Effector memory CD4-positive, alpha-beta T cell (primary cell): ENCODE measurements around the gene UCHL3.
"Not testable (repeated sequence)": the region's sequence is repeated elsewhere in the genome, so short reads cannot be mapped to it uniquely, and the experiment has no call there.

ENCODE experiments used
- DNase-seq, 3 donors: peaks; one replicate each; pipeline ENCODE4 v3.0.0-alpha.2; 2020
- H3K27ac ChIP-seq: 2 replicates; pipeline ENCODE4 v1.7.0; 2013; ENCODE audit warnings: mild to moderate bottlenecking, low read length, moderate library complexity; ENCODE audit not compliant: insufficient read depth, poor library complexity, severe bottlenecking
- H3K27me3 ChIP-seq: replicated peaks from 2 replicates; pipeline ENCODE4 v1.7.0; 2013; ENCODE audit warnings: mild to moderate bottlenecking, low read length; ENCODE audit not compliant: insufficient read depth, control insufficient read depth, poor library complexity, severe bottlenecking
- H3K36me3 ChIP-seq: 2 replicates; pipeline ENCODE4 v1.7.0; 2013; ENCODE audit warnings: mild to moderate bottlenecking, low read length, moderate library complexity; ENCODE audit not compliant: control insufficient read depth, insufficient read depth
- H3K4me1 ChIP-seq: 2 replicates; pipeline ENCODE4 v1.7.0; 2013; ENCODE audit warnings: low read length, mild to moderate bottlenecking; ENCODE audit not compliant: control insufficient read depth, insufficient read depth, poor library complexity, severe bottlenecking
- H3K4me3 ChIP-seq: 2 replicates; pipeline ENCODE4 v1.7.0; 2013; ENCODE audit warnings: low read length, low read depth, mild to moderate bottlenecking; ENCODE audit not compliant: insufficient read depth, poor library complexity, severe bottlenecking
- H3K9me3 ChIP-seq: 2 replicates; pipeline ENCODE4 v1.7.0; 2013; ENCODE audit warnings: mild to moderate bottlenecking, low read length, moderate library complexity; ENCODE audit not compliant: control insufficient read depth

The UCHL3 gene

GRCh38 chr13:75518439-75519088 is 31.0 kb upstream of the UCHL3 start:
- DNase-seq = no peak
- Histone ChIP-seq H3K4me3 (no peak overlapping the region), H3K36me3 (no peaks in the 10 kb centered on the region), H3K27ac (no peak overlapping the region), H3K27me3 (no peaks in the 10 kb centered on the region), H3K9me3 (no peaks in the 10 kb centered on the region), H3K4me1 (no peaks in the 10 kb centered on the region)

DNA sequence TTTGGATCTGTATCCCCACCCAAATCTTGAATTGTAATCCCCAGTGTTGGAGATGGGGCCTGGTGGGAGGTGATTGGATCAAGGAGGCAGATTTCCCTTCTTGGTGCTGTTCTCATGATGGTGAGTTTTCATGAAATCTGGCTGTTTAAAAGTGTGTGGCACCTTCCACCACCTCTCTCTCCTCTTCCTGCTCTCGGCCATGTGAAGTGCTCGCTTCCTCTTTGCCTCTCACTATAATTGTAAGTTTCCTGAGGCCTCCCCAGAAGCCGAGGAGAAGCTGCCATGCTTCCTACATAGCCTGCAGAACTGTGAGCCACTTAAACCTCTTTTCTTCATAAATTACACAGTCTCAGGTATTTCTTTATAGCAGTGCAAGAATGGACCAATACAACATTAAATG is 27.6 kb upstream of the UCHL3 start:
- Histone ChIP-seq H3K27ac (no peak overlapping the region), H3K36me3 (peaks cover 13% of the 10 kb centered on the region), H3K4me1 (no peaks in the 10 kb centered on the region), H3K9me3 (no peaks in the 10 kb centered on the region), H3K4me3 (no peak overlapping the region), H3K27me3 (no peaks in the 10 kb centered on the region)
- no peak for DNase-seq

DNA sequence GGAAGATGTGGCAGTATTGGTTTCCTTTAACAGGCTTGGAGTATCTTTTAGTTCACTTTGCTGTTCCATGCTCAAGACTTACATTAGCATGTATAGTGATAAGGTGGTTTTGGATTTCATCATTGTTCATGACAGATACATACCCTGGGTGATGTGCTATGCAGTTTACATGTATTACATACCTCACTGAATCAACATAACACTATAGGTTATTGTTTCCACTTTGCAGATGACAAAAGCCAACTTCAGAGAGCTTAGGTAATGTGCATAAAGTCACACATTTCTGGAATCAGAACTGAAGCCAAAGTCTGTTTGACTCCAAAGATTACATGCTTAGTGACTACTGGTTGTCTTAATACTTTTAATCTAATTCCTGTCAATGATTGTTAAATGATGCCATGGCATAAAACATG is 19.0 kb upstream of the UCHL3 start:
- Histone ChIP-seq H3K27me3 (no peaks in the 10 kb centered on the region), H3K27ac (no peak overlapping the region), H3K4me1 (no peaks in the 10 kb centered on the region), H3K4me3 (no peak overlapping the region), H3K36me3 (peaks cover 10% of the 10 kb centered on the region), H3K9me3 (no peaks in the 10 kb centered on the region)
- no peak for DNase-seq

- Histone ChIP-seq H3K27me3 (no peaks in the 10 kb centered on the region), H3K4me1 (peaks cover 19% of the 10 kb centered on the region), H3K36me3 (no peaks in the 10 kb centered on the region), H3K4me3 (no peak overlapping the region), H3K27ac (no peak overlapping the region), H3K9me3 (no peaks in the 10 kb centered on the region)
- DNase-seq = no peak
Measured at GRCh38 chr13:75533861-75534260, 15.7 kb upstream of the UCHL3 start.

DNA sequence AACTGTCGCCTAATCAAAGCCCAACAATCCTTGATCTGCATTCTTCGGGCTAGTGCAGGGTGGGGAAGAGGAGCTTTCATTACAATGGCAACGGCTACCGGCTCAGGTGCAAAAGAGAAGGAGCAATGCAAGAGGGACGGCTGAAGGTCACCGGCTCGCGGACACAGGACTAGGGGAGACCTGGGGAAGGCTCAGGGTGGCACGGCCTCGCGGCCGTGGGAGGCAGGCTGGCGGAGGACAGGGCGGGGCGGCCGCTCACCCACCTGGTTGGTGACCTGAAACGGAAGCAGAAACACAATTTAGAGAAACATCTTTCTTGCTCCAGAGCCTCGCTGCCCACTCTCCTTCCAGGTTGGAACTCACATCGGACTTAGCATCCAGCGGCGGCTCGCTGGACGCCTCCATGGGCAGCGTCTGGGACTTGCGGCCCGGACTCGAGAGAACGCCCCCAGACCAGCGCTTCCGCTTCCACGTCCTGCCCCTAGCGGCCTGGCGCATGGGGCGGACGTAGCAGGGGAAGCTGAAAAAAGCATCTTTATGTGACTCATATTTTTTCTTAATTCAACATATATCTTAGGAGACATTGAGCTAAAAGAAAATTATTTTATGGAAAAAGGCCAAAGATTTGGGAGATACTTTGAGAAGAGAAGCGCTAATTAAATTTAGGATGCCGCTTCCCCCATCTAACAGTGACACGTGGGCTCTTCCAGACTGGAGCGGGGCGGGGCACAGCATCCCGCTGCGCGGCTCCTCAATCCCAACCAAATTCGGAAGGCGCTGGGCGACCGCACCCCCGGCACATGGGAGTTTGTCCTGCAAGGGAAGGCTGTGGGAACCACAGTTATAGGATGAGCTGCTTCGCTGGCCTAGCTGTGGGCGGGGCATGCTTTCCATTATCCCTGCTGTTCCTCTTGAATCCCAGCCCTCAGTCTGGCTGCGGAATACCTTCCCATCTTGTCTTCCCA is 11.9 kb upstream of the UCHL3 start, which contains the start of gene COMMD6:
Gene COMMD6 (minus strand): TSS at position 441 of the 965 bp plus-strand sequence. CDS start 36 bp downstream, at position 405.
- Histone ChIP-seq H3K4me1 (peaks cover 19% of the 10 kb centered on the region), H3K36me3 (no peaks in the 10 kb centered on the region), H3K27ac (peak within 1 kb of the TSS; percentile 75), H3K27me3 (no peaks in the 10 kb centered on the region), H3K4me3 (peak within 1 kb of the TSS; percentile 88), H3K9me3 (no peaks in the 10 kb centered on the region)
- DNase-seq = peak; percentile 26 to 54 (median 48)

DNA sequence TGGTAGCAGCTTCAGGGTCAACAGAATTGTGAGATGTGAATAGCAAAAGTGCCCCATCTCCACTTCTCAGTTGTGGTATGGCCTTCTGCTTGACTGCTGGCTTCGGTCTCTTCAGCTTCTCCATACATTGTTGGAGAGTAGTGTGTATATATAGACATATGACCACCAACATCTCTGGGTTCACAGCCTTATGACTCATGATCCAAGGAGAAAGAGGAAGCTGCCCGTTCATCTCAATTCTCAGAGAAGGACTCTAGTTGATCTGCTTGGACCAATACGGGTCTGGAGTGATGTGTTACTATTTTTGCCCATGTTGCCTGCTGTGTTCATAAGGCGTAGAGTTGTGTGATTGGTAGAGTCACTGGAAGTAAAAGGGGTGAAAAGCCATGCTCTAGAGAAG is 8.3 kb upstream of the UCHL3 start:
- Histone ChIP-seq H3K36me3 (no peaks in the 10 kb centered on the region), H3K4me3 (no peak overlapping the region), H3K4me1 (peaks cover 14% of the 10 kb centered on the region), H3K27ac (no peak overlapping the region), H3K9me3 (no peaks in the 10 kb centered on the region), H3K27me3 (no peaks in the 10 kb centered on the region)
- DNase-seq = no peak

GRCh38 chr13:75541961-75542360 is 7.6 kb upstream of the UCHL3 start:
- H3K4me1 ChIP-seq = peaks cover 8% of the 10 kb centered on the region
- H3K27ac ChIP-seq = no peak overlapping the region
- H3K27me3 ChIP-seq = no peaks in the 10 kb centered on the region
- DNase-seq = no peak
- H3K36me3 ChIP-seq = no peaks in the 10 kb centered on the region
- no peak overlapping the region for H3K4me3 ChIP-seq
- H3K9me3 ChIP-seq = no peaks in the 10 kb centered on the region

GRCh38 chr13:75544681-75545330 is 4.8 kb upstream of the UCHL3 start:
- no peak overlapping the region for H3K4me3 ChIP-seq
- H3K4me1 ChIP-seq = no peaks in the 10 kb centered on the region
- no peak overlapping the region for H3K27ac ChIP-seq
- H3K9me3 ChIP-seq = no peaks in the 10 kb centered on the region
- no peak for DNase-seq
- no peaks in the 10 kb centered on the region for H3K36me3 ChIP-seq
- H3K27me3 ChIP-seq = no peaks in the 10 kb centered on the region

DNA sequence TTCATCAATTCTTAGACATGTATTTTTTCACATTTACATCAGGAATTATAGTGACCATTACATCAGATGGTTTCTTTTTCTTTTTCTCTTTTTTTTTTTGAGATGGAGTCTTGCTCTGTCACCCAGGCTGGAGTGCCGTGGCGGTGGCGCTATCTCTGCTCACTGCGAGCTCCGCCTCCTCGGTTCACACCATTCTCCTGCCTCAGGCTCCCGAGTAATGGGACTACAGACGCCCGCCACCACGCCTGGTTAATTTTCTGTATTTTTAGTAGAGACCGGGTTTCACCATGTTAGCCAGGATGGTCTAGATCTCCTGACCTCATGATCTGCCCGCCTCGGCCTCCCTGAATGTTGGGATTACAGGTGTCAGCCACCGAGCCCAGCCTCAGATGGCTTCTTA is 4.2 kb upstream of the UCHL3 start:
- H3K4me1 ChIP-seq, H3K9me3 ChIP-seq, H3K27me3 ChIP-seq, H3K4me3 ChIP-seq, H3K36me3 ChIP-seq, DNase-seq, H3K27ac ChIP-seq: not testable (repeated sequence)

GRCh38 chr13:75547917-75548316 is 1.7 kb upstream of the UCHL3 start:
- no peak overlapping the region for H3K4me3 ChIP-seq

More at GRCh38 chr13:75547917-75548316, 1.7 kb upstream of the UCHL3 start:
- no peaks in the 10 kb centered on the region for H3K9me3 ChIP-seq
- DNase-seq = no peak
- H3K4me1 ChIP-seq = peaks cover 5% of the 10 kb centered on the region
- no peaks in the 10 kb centered on the region for H3K27me3 ChIP-seq
- no peak overlapping the region for H3K27ac ChIP-seq
- no peaks in the 10 kb centered on the region for H3K36me3 ChIP-seq
